Measurements from ENCODE around the gene OR2F1. TPM values are rescaled to one million over a fixed set of nuclear protein-coding genes. Genes with fewer than 3 reads are reported as not detected.
A peak's percentile ranks its signal among the peaks of the same experiment; 100 is the strongest.

Gene OR2F1
- total and polyA plus RNA-seq, 2 experiments from 2014 or later = not detected

- no peak overlapping the region for H3K4me2 ChIP-seq
- no peak overlapping the region for H3K4me3 ChIP-seq
- H3K27ac ChIP-seq = no peak overlapping the region
- no peaks in the 10 kb centered on the region for H3K9me2 ChIP-seq (replicated peaks; ENCODE audit: insufficient read depth)
- no peaks in the 10 kb centered on the region for H3K9me3 ChIP-seq (ENCODE audit: low read depth)
- H4K20me1 ChIP-seq (ENCODE audit: insufficient read depth, poor library complexity, severe bottlenecking) = no peaks in the 10 kb centered on the region
- no peaks in the 10 kb centered on the region for H3K27me3 ChIP-seq
- no peak for TF ChIP-seq EZH2phosphoT487 (IDR thresholded peaks at IDR 0.05; ENCODE audit: low read depth, severe bottlenecking, unreplicated experiment)
- TF ChIP-seq EZH2 (IDR thresholded peaks at IDR 0.05; ENCODE audit: borderline replicate concordance) = no peak
- TF ChIP-seq CTCF (IDR thresholded peaks at IDR 0.05; ENCODE audit: poor library complexity) = no peak
- no peak for DNase-seq (ENCODE audit: low spot score)
- no peaks in the 10 kb centered on the region for H3K4me1 ChIP-seq (ENCODE audit: insufficient read depth)
- H2AFZ ChIP-seq = no peak overlapping the region
- no peaks in the 10 kb centered on the region for H3K79me2 ChIP-seq
- 89% methylated on average over 1 of the region's 1 CpG for WGBS (ENCODE audit: low lambda C conversion rate, missing lambda C conversion rate)
- no peaks in the 10 kb centered on the region for H3K36me3 ChIP-seq (replicated peaks; ENCODE audit: insufficient read depth, low read depth)
These were observed 25.3 kb upstream of the OR2F1 start for GRCh38 chr7:143929224-143929920.

GRCh38 chr7:143931739-143932138, 22.9 kb upstream of the OR2F1 start:
- Histone ChIP-seq H3K9me2 (replicated peaks; ENCODE audit: insufficient read depth) (no peaks in the 10 kb centered on the region), H3K4me2 (no peak overlapping the region), H3K27me3 (no peaks in the 10 kb centered on the region), H2AFZ (no peak overlapping the region), H3K4me3 (no peak overlapping the region), H4K20me1 (ENCODE audit: insufficient read depth, poor library complexity, severe bottlenecking) (no peaks in the 10 kb centered on the region), H3K4me1 (ENCODE audit: insufficient read depth) (no peaks in the 10 kb centered on the region), H3K79me2 (no peaks in the 10 kb centered on the region), H3K9me3 (ENCODE audit: low read depth) (no peaks in the 10 kb centered on the region), H3K27ac (no peak overlapping the region), H3K36me3 (replicated peaks; ENCODE audit: insufficient read depth, low read depth) (no peaks in the 10 kb centered on the region)
- no peak for TF ChIP-seq EZH2phosphoT487 (IDR thresholded peaks at IDR 0.05; ENCODE audit: low read depth, severe bottlenecking, unreplicated experiment)
- no peak for TF ChIP-seq CTCF (IDR thresholded peaks at IDR 0.05; ENCODE audit: poor library complexity)
- no peak for TF ChIP-seq EZH2 (IDR thresholded peaks at IDR 0.05; ENCODE audit: borderline replicate concordance)
- no peak for DNase-seq (ENCODE audit: low spot score)

- Histone ChIP-seq H3K4me2 (no peak within 1 kb of the TSS), H3K27ac (peak within 1 kb of the TSS; percentile 30), H3K4me3 (no peak within 1 kb of the TSS), H2AFZ (no peak within 1 kb of the TSS), H3K36me3 (replicated peaks; ENCODE audit: insufficient read depth, low read depth) (no peaks in the 10 kb centered on the region), H3K27me3 (no peaks in the 10 kb centered on the region), H3K9me3 (ENCODE audit: low read depth) (no peaks in the 10 kb centered on the region), H3K79me2 (no peaks in the 10 kb centered on the region), H4K20me1 (ENCODE audit: insufficient read depth, poor library complexity, severe bottlenecking) (no peaks in the 10 kb centered on the region), H3K4me1 (ENCODE audit: insufficient read depth) (no peaks in the 10 kb centered on the region), H3K9me2 (replicated peaks; ENCODE audit: insufficient read depth) (no peaks in the 10 kb centered on the region)
- WGBS (ENCODE audit: low lambda C conversion rate, missing lambda C conversion rate) = 61% methylated on average over 3 of the region's 3 CpGs
- DNase-seq (ENCODE audit: low spot score) = no peak
- TF ChIP-seq EZH2 (IDR thresholded peaks at IDR 0.05; ENCODE audit: borderline replicate concordance) = no peak
- TF ChIP-seq CTCF (IDR thresholded peaks at IDR 0.05; ENCODE audit: poor library complexity) = no peak
- no peak for TF ChIP-seq EZH2phosphoT487 (IDR thresholded peaks at IDR 0.05; ENCODE audit: low read depth, severe bottlenecking, unreplicated experiment)
These were observed 19.9 kb upstream of the OR2F1 start, which contains the start of gene OR2F2 for GRCh38 chr7:143934526-143935325. OR2F2 (plus strand) TSS chr7:143935233; CDS start chr7:143935233, 0 bp downstream.
